Endodermal cell (in vitro differentiated cells): ENCODE measurements around the gene MYRIP. TPM values are rescaled to one million over a fixed set of nuclear protein-coding genes. Genes with fewer than 3 reads are reported as not detected.

Experiments
- DNase-seq: peaks from one replicate; pipeline ENCODE4 v3.0.0-alpha.2; 2017
- H3K27ac ChIP-seq: 2 replicates; pipeline ENCODE4 v1.5.1; 2013; ENCODE audit warnings: mild to moderate bottlenecking, low read depth, low read length, moderate library complexity
- H3K27me3 ChIP-seq: 2 replicates; pipeline ENCODE4 v1.6.1; 2013; ENCODE audit warnings: mild to moderate bottlenecking, low read length, moderate library complexity; ENCODE audit not compliant: insufficient read depth, control insufficient read depth, poor library complexity, severe bottlenecking
- H3K36me3 ChIP-seq: 2 replicates; pipeline ENCODE4 v1.7.0; 2013; ENCODE audit warnings: mild to moderate bottlenecking, low read length, moderate library complexity; ENCODE audit not compliant: control insufficient read depth, insufficient read depth
- H3K4me1 ChIP-seq: one replicate; pipeline ENCODE4 v1.7.0; 2013; ENCODE audit warnings: low read length; ENCODE audit not compliant: control insufficient read depth, insufficient read depth
- H3K4me3 ChIP-seq: 2 replicates; pipeline ENCODE4 v1.5.1; 2013; ENCODE audit warnings: mild to moderate bottlenecking, low read length, moderate library complexity
- H3K9ac ChIP-seq: 2 replicates; pipeline ENCODE4 v1.6.1; 2013; ENCODE audit warnings: mild to moderate bottlenecking, low read length, moderate library complexity; ENCODE audit not compliant: poor library complexity, severe bottlenecking; ENCODE audit errors: extremely low read depth
- H3K9me3 ChIP-seq: 2 replicates; pipeline ENCODE4 v1.6.1; 2013; ENCODE audit warnings: mild to moderate bottlenecking, low read length, moderate library complexity; ENCODE audit not compliant: control insufficient read depth
- H3K27ac Mint-ChIP-seq: 2 replicates; pipeline ENCODE4 v1.8.0; 2020; ENCODE audit warnings: mixed read lengths
- H3K27me3 Mint-ChIP-seq: 2 replicates; pipeline ENCODE4 v1.8.0; 2021; ENCODE audit warnings: mild to moderate bottlenecking, mixed read lengths; ENCODE audit not compliant: insufficient read depth
- H3K36me3 Mint-ChIP-seq: 2 replicates; pipeline ENCODE4 v1.8.0; 2020; ENCODE audit warnings: low read depth, mixed read lengths
- H3K4me1 Mint-ChIP-seq: 2 replicates; pipeline ENCODE4 v1.8.0; 2020; ENCODE audit warnings: mixed read lengths
- H3K4me3 Mint-ChIP-seq: 2 replicates; pipeline ENCODE4 v1.8.0; 2020; ENCODE audit warnings: mild to moderate bottlenecking, moderate library complexity, mixed read lengths
- H3K9me3 Mint-ChIP-seq: 2 replicates; pipeline ENCODE4 v1.8.0; 2020; ENCODE audit warnings: mild to moderate bottlenecking, mixed read lengths
- WGBS, 2 experiments: methylation state at CpG; one replicate each; pipeline versions ENCODE4 v1.1.5 to v1.1.7; 2013; ENCODE audit warnings: missing lambda C conversion rate in 2 of 2, mixed read lengths in 1 of 2; ENCODE audit not compliant: insufficient coverage in 1 of 2, insufficient read length in 1 of 2; 5-methylcytosine and 5-hydroxymethylcytosine counted together
- total RNA-seq, 2 donors: library from RNA; stranded (reverse); fragmentation: NEBNext Ultra II Directional in 1 of 2; extraction: Animal tissue kit (Norgen Biotek cat#: 25700) in 1 of 2; gene quantifications; 2 replicates in 1 of 2; 3 replicates in 1 of 2; pipeline ENCODE4 v1.2.1, GENCODE V29; 2021
- TF ChIP-seq, protein P1 (sequence below): fragments of 200-600 bp; sonication (generic); conservative IDR thresholded peaks from 2 replicates; pipeline ENCODE4 v1.5.0; 2021; ENCODE audit warnings: antibody characterized with exemption, mild to moderate bottlenecking

Gene MYRIP
- total RNA-seq, 2 donors from 2014 or later: 4.3 to 4.6 TPM

DNA sequence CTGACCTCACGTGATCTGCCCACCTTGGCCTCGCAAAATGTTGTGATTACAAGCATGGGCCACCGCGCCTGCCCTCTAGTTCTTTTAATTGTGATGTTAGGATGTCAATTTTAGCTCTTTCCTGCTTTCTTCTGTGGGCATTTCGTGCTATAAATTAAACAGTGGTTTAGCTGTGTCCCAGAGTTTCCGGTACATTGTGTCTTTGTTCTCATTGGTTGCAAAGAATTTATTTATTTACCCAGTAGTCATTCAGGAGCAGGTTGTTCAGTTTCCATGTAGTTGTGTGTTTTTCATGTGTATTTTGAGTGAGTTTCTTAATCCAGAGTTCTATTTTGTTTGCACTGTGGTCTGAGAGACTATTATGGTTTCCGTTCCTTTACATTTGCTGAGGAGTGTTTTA, 30.1 kb downstream of the MYRIP start:
- H3K27me3 ChIP-seq: no peaks in the 10 kb centered on the region
- no peaks in the 10 kb centered on the region for H3K36me3 Mint-ChIP-seq
- no peaks in the 10 kb centered on the region for H3K4me1 ChIP-seq
- no peak overlapping the region for H3K27ac Mint-ChIP-seq
- H3K4me3 Mint-ChIP-seq: no peak overlapping the region
- H3K4me1 Mint-ChIP-seq: no peaks in the 10 kb centered on the region
- no peak overlapping the region for H3K27ac ChIP-seq
- 90 to 91% methylated on average over 7 of the region's 7 CpGs for WGBS, 2 experiments
- DNase-seq: no peak
- H3K9me3 Mint-ChIP-seq: peaks cover 14% of the 10 kb centered on the region
- H3K4me3 ChIP-seq: no peak overlapping the region
- no peaks in the 10 kb centered on the region for H3K36me3 ChIP-seq
- H3K27me3 Mint-ChIP-seq: no peaks in the 10 kb centered on the region
- H3K9me3 ChIP-seq: no peaks in the 10 kb centered on the region
- H3K9ac ChIP-seq: no peak overlapping the region
- TF ChIP-seq, protein P1, sequence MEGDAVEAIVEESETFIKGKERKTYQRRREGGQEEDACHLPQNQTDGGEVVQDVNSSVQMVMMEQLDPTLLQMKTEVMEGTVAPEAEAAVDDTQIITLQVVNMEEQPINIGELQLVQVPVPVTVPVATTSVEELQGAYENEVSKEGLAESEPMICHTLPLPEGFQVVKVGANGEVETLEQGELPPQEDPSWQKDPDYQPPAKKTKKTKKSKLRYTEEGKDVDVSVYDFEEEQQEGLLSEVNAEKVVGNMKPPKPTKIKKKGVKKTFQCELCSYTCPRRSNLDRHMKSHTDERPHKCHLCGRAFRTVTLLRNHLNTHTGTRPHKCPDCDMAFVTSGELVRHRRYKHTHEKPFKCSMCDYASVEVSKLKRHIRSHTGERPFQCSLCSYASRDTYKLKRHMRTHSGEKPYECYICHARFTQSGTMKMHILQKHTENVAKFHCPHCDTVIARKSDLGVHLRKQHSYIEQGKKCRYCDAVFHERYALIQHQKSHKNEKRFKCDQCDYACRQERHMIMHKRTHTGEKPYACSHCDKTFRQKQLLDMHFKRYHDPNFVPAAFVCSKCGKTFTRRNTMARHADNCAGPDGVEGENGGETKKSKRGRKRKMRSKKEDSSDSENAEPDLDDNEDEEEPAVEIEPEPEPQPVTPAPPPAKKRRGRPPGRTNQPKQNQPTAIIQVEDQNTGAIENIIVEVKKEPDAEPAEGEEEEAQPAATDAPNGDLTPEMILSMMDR: no peak

DNA sequence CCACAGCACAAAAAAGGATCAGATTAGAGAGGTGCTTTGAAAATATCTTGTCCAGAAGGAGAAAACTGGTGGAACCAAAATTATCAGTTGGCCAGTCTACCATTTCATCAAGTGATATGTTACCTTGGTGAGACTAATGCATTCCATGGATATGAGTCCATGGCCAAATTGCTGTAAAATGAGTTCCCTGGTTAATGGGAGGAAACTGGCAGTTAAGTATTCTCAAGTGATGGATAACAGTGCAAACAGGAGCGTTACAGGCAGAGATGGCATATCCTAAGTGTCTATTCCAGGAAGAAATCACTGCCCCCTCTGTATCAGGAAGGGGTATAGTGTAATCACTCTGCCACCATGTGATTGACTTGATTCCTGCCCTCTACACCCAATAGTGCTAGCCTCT, 34.0 kb downstream of the MYRIP start:
- TF ChIP-seq, protein P1: no peak
- no peaks in the 10 kb centered on the region for H3K36me3 Mint-ChIP-seq
- Histone ChIP-seq H3K9ac (no peak overlapping the region), H3K36me3 (no peaks in the 10 kb centered on the region), H3K4me1 (no peaks in the 10 kb centered on the region), H3K27ac (no peak overlapping the region), H3K4me3 (no peak overlapping the region), H3K9me3 (no peaks in the 10 kb centered on the region), H3K27me3 (no peaks in the 10 kb centered on the region)
- 89 to 100% methylated on average over 1 of the region's 1 CpG for WGBS, 2 experiments
- no peak for DNase-seq
- H3K27me3 Mint-ChIP-seq: no peaks in the 10 kb centered on the region
- H3K27ac Mint-ChIP-seq: no peak overlapping the region
- H3K4me3 Mint-ChIP-seq: no peak overlapping the region
- peaks cover 2% of the 10 kb centered on the region for H3K9me3 Mint-ChIP-seq
- H3K4me1 Mint-ChIP-seq: no peaks in the 10 kb centered on the region

DNA sequence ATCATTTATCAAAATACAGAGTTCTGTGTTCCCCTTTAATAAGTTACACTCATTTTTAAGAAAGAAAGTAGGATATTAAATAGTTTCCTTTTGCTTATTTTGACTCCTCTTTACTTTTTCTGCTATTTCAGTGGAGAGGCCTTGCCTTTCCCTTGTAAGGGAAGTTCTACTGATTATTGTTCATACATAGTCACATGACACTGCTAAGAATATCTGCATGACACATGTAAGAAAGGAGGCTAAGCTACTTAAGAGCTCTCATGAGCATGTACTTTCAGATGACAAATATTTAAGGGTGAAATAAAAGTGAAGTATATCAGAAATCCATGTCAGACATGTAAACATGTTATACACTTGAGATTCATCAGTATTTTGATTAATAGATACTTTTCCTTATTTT, 39.0 kb downstream of the MYRIP start:
- Mint-ChIP-seq H3K4me3 (no peak overlapping the region), H3K27me3 (no peaks in the 10 kb centered on the region), H3K4me1 (no peaks in the 10 kb centered on the region), H3K27ac (no peak overlapping the region), H3K9me3 (no peaks in the 10 kb centered on the region), H3K36me3 (no peaks in the 10 kb centered on the region)
- H3K27ac ChIP-seq: no peak overlapping the region
- TF ChIP-seq, protein P1: no peak
- no peaks in the 10 kb centered on the region for H3K27me3 ChIP-seq
- H3K36me3 ChIP-seq: no peaks in the 10 kb centered on the region
- no peaks in the 10 kb centered on the region for H3K4me1 ChIP-seq
- no peaks in the 10 kb centered on the region for H3K9me3 ChIP-seq
- DNase-seq: no peak
- no peak overlapping the region for H3K9ac ChIP-seq
- H3K4me3 ChIP-seq: no peak overlapping the region
